GM23248 (cell line): Measurements from ENCODE around the gene NACC1.

Experiments
- EZH2 ChIP-seq: fragments of 200-600 bp; sonication (generic); IDR thresholded peaks from 2 replicates; pipeline ENCODE4 v1.6.1; 2018; ENCODE audit warnings: antibody characterized with exemption, mild to moderate bottlenecking; ENCODE audit not compliant: insufficient read depth, poor library complexity, severe bottlenecking
- EZH2phosphoT487 ChIP-seq: fragments of 200-600 bp; sonication (generic); IDR thresholded peaks from 2 replicates; pipeline ENCODE4 v1.6.1; 2018; ENCODE audit warnings: antibody characterized with exemption, moderate library complexity, mild to moderate bottlenecking, low read depth; ENCODE audit not compliant: insufficient read depth

DNA sequence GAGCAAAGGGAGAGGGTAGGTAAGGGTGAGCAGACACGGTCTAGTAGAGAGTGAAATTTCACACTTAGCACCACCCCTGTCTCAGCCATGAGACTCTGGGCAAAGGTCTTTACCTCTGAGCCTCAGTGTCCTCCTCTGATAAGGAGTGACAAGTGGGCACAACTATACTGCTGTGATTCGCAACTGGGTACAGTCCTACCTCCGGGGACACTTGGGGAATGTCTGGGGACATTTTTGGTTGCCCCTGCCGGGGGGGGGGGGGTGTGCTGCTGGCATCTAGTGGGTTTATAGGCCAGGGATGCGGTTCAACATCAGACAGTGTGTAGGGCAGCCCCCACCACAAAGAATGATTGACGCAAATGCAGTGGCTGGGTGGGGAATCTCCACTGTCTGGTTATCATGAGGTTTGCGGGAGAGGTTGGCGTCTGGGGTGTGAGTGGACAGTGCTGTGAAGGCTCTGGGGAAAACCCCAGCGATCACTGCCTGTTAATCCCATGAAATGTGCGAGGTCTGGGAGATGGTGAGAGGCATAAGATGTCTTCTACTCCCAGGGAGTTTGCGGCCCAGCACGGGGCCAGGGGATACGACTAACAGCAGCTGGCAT, 4.3 kb downstream of the NACC1 start:
- TF ChIP-seq EZH2 (no peak), EZH2phosphoT487 (no peak)
